Type B pancreatic cell (in vitro differentiated cells): ENCODE measurements around the gene PTPRB. TPM values are rescaled to one million over a fixed set of nuclear protein-coding genes. Genes with fewer than 3 reads are reported as not detected.

ENCODE experiments used
- DNase-seq: peaks from one replicate; pipeline ENCODE4 v3.0.0; 2021; ENCODE audit warnings: mixed read lengths; ENCODE audit not compliant: unreplicated experiment; ENCODE audit errors: extremely low spot score
- H3K27ac Mint-ChIP-seq: 2 replicates; pipeline ENCODE4 v1.8.0; 2021; ENCODE audit warnings: mild to moderate bottlenecking, mixed read lengths
- H3K27me3 Mint-ChIP-seq: 2 replicates; pipeline ENCODE4 v1.8.0; 2021; ENCODE audit warnings: mixed read lengths
- H3K36me3 Mint-ChIP-seq: 2 replicates; pipeline ENCODE4 v1.8.0; 2021; ENCODE audit warnings: mixed read lengths
- H3K4me1 Mint-ChIP-seq: one replicate; pipeline ENCODE4 v1.8.0; 2021; ENCODE audit warnings: mixed read lengths; ENCODE audit not compliant: unreplicated experiment
- H3K4me3 Mint-ChIP-seq: 2 replicates; pipeline ENCODE4 v1.8.0; 2021; ENCODE audit warnings: mild to moderate bottlenecking, mixed read lengths
- H3K9me3 Mint-ChIP-seq: 2 replicates; pipeline ENCODE4 v1.8.0; 2021; ENCODE audit warnings: mixed read lengths
- total RNA-seq: library from RNA; stranded (reverse); gene quantifications from 2 replicates; pipeline ENCODE4 v1.2.1, GENCODE V29; 2021; ENCODE audit warnings: low replicate concordance
- TF ChIP-seq, protein P1 (sequence below): fragments of 200-600 bp; sonication (generic); conservative IDR thresholded peaks from 2 replicates; pipeline ENCODE4 v1.5.0; 2021; ENCODE audit warnings: antibody characterized with exemption, mild to moderate bottlenecking

The PTPRB gene
- total RNA-seq, 1 donor from 2014 or later: 4.2 TPM

- H3K36me3 Mint-ChIP-seq: no peaks in the 10 kb centered on the region
- H3K27me3 Mint-ChIP-seq: peaks cover 18% of the 10 kb centered on the region
- H3K9me3 Mint-ChIP-seq: no peaks in the 10 kb centered on the region
- H3K4me1 Mint-ChIP-seq: peaks cover 3% of the 10 kb centered on the region
- TF ChIP-seq, protein P1, sequence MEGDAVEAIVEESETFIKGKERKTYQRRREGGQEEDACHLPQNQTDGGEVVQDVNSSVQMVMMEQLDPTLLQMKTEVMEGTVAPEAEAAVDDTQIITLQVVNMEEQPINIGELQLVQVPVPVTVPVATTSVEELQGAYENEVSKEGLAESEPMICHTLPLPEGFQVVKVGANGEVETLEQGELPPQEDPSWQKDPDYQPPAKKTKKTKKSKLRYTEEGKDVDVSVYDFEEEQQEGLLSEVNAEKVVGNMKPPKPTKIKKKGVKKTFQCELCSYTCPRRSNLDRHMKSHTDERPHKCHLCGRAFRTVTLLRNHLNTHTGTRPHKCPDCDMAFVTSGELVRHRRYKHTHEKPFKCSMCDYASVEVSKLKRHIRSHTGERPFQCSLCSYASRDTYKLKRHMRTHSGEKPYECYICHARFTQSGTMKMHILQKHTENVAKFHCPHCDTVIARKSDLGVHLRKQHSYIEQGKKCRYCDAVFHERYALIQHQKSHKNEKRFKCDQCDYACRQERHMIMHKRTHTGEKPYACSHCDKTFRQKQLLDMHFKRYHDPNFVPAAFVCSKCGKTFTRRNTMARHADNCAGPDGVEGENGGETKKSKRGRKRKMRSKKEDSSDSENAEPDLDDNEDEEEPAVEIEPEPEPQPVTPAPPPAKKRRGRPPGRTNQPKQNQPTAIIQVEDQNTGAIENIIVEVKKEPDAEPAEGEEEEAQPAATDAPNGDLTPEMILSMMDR: no peak
- H3K27ac Mint-ChIP-seq: no peak overlapping the region
- H3K4me3 Mint-ChIP-seq: no peak overlapping the region
- DNase-seq: no peak
Observed at GRCh38 chr12:70549340-70550179, 87.7 kb downstream of the PTPRB start.

- no peaks in the 10 kb centered on the region for H3K9me3 Mint-ChIP-seq
- TF ChIP-seq, protein P1: no peak
- no peak for DNase-seq
- no peaks in the 10 kb centered on the region for H3K36me3 Mint-ChIP-seq
- H3K4me1 Mint-ChIP-seq: no peaks in the 10 kb centered on the region
- H3K4me3 Mint-ChIP-seq: no peak overlapping the region
- H3K27ac Mint-ChIP-seq: no peak overlapping the region
- H3K27me3 Mint-ChIP-seq: peaks cover 10% of the 10 kb centered on the region
Observed at GRCh38 chr12:70543444-70543843, 93.8 kb downstream of the PTPRB start.

- H3K36me3 Mint-ChIP-seq: no peaks in the 10 kb centered on the region
- TF ChIP-seq, protein P1: no peak
- H3K4me1 Mint-ChIP-seq: no peaks in the 10 kb centered on the region
- no peak overlapping the region for H3K27ac Mint-ChIP-seq
- DNase-seq: no peak
- H3K27me3 Mint-ChIP-seq: peaks cover 3% of the 10 kb centered on the region
- H3K4me3 Mint-ChIP-seq: no peak overlapping the region
- H3K9me3 Mint-ChIP-seq: no peaks in the 10 kb centered on the region
Observed at GRCh38 chr12:70540996-70541395, 96.2 kb downstream of the PTPRB start.

- peaks cover 4% of the 10 kb centered on the region for H3K9me3 Mint-ChIP-seq
- TF ChIP-seq, protein P1: no peak
- DNase-seq: no peak
- no peaks in the 10 kb centered on the region for H3K4me1 Mint-ChIP-seq
- no peak overlapping the region for H3K27ac Mint-ChIP-seq
- no peaks in the 10 kb centered on the region for H3K36me3 Mint-ChIP-seq
- no peaks in the 10 kb centered on the region for H3K27me3 Mint-ChIP-seq
- H3K4me3 Mint-ChIP-seq: no peak overlapping the region
Observed at GRCh38 chr12:70536650-70537049, 100.6 kb downstream of the PTPRB start.

DNA sequence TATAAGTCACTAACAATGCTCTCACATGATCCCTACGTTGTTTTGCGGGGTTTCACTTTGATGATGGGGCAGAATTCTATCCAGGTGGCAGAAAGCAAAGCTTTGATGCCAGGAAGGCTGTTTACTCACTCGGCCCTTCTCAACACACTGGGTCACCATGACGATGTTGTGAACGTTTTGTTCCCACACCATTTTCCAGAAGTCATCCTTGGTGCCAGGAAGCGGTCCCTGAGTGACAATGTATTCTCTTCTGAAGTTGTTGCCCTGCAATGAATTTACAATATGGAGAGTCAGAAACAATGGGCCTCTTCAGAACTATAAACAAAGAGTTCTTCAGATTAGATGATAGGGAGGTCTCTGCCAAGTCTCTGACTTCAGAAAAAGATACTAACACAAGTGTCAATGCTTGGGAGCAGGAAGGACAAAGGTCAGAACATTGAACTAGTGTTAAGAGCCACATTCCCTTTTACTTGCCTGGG lies 101.3 kb downstream of the PTPRB start:
- H3K4me1 Mint-ChIP-seq: no peaks in the 10 kb centered on the region
- TF ChIP-seq, protein P1: no peak
- H3K36me3 Mint-ChIP-seq: no peaks in the 10 kb centered on the region
- H3K27me3 Mint-ChIP-seq: no peaks in the 10 kb centered on the region
- H3K4me3 Mint-ChIP-seq: no peak overlapping the region
- H3K9me3 Mint-ChIP-seq: peaks cover 4% of the 10 kb centered on the region
- no peak for DNase-seq
- no peak overlapping the region for H3K27ac Mint-ChIP-seq
